Hepatocyte (in vitro differentiated cells): Measurements from ENCODE around the gene ZNHIT6. TPM values are rescaled to one million over a fixed set of nuclear protein-coding genes. Genes with fewer than 3 reads are reported as not detected.

Experiments
- DNase-seq: peaks from one replicate; pipeline ENCODE4 v3.0.0-alpha.2; 2016; ENCODE audit warnings: low spot score
- H2AFZ ChIP-seq: fragments of 200-600 bp; sonication (generic); 2 replicates; pipeline ENCODE4 v1.6.0; 2016; ENCODE audit warnings: antibody characterized with exemption, mild to moderate bottlenecking
- H3K27ac ChIP-seq: fragments of 200-600 bp; sonication (generic); 2 replicates; pipeline ENCODE4 v1.5.1; 2016; ENCODE audit warnings: mild to moderate bottlenecking
- H3K27me3 ChIP-seq: fragments of 200-600 bp; sonication (generic); 2 replicates; pipeline ENCODE4 v1.6.1; 2016
- H3K36me3 ChIP-seq: fragments of 200-600 bp; sonication (generic); replicated peaks from 2 replicates; pipeline ENCODE4 v1.5.1; 2016; ENCODE audit warnings: low read depth; ENCODE audit not compliant: insufficient read depth
- H3K4me1 ChIP-seq: fragments of 200-600 bp; sonication (generic); 2 replicates; pipeline ENCODE4 v1.5.1; 2016; ENCODE audit warnings: mild to moderate bottlenecking, moderate library complexity; ENCODE audit not compliant: insufficient read depth
- H3K4me2 ChIP-seq: fragments of 200-600 bp; sonication (generic); 2 replicates; pipeline ENCODE4 v1.6.0; 2016
- H3K4me3 ChIP-seq: fragments of 200-600 bp; sonication (generic); 2 replicates; pipeline ENCODE4 v1.5.1; 2016; ENCODE audit warnings: mild to moderate bottlenecking
- H3K79me2 ChIP-seq: fragments of 200-600 bp; sonication (generic); 2 replicates; pipeline ENCODE4 v1.6.0; 2017; ENCODE audit warnings: mild to moderate bottlenecking
- H3K9me2 ChIP-seq: fragments of 200-600 bp; sonication (generic); replicated peaks from 2 replicates; pipeline ENCODE4 v1.6.0; 2017; ENCODE audit warnings: mild to moderate bottlenecking; ENCODE audit not compliant: insufficient read depth
- H3K9me3 ChIP-seq: fragments of 200-600 bp; sonication (generic); 2 replicates; pipeline ENCODE4 v1.5.1; 2016; ENCODE audit warnings: low read depth, mild to moderate bottlenecking
- H4K20me1 ChIP-seq: fragments of 200-600 bp; sonication (generic); 2 replicates; pipeline ENCODE4 v1.6.0; 2016; ENCODE audit warnings: mild to moderate bottlenecking; ENCODE audit not compliant: insufficient read depth, poor library complexity, severe bottlenecking
- CTCF ChIP-seq: fragments of 200-600 bp; sonication (generic); IDR thresholded peaks from 2 replicates; pipeline ENCODE4 v1.5.1; 2016; ENCODE audit warnings: antibody characterized with exemption, mild to moderate bottlenecking; ENCODE audit not compliant: poor library complexity
- EZH2 ChIP-seq: fragments of 200-600 bp; sonication (generic); IDR thresholded peaks from 2 replicates; pipeline ENCODE4 v1.6.1; 2016; ENCODE audit warnings: antibody characterized with exemption, mild to moderate bottlenecking, borderline replicate concordance
- EZH2phosphoT487 ChIP-seq: fragments of 200-600 bp; sonication (generic); IDR thresholded peaks from one replicate; pipeline ENCODE4 v1.6.1; 2018; ENCODE audit warnings: antibody characterized with exemption, mild to moderate bottlenecking, low read depth, moderate library complexity; ENCODE audit not compliant: unreplicated experiment, severe bottlenecking
- WGBS: methylation state at CpG from one replicate; pipeline ENCODE4 v1.1.6; 2016; ENCODE audit warnings: low lambda C conversion rate; ENCODE audit errors: missing lambda C conversion rate; 5-methylcytosine and 5-hydroxymethylcytosine counted together
- polyA plus RNA-seq: library from polyadenylated mRNA; unstranded; fragments of >200 nt; fragmentation: Nextera tagmentation; extraction: Ambion mirVana; gene quantifications from 2 replicates; pipeline ENCODE4 v1.2.1, GENCODE V29; 2016
- total RNA-seq: library from RNA; depleted of rRNA; stranded (reverse); fragments of >200 nt; gene quantifications from 2 replicates; pipeline ENCODE4 v1.2.3, GENCODE V29; 2014

ZNHIT6 gene
- total and polyA plus RNA-seq, 2 experiments from 2014 or later, result 13.5 to 14.2 TPM

- no peak overlapping the region for H2AFZ ChIP-seq
- TF ChIP-seq CTCF (no peak), EZH2 (no peak), EZH2phosphoT487 (no peak)
- no peak overlapping the region for H3K4me3 ChIP-seq
- no peaks in the 10 kb centered on the region for H3K79me2 ChIP-seq
- H4K20me1 ChIP-seq, result no peaks in the 10 kb centered on the region
- no peak for DNase-seq
- 91% methylated on average over 1 of the region's 1 CpG for WGBS
- H3K9me3 ChIP-seq, result no peaks in the 10 kb centered on the region
- H3K27me3 ChIP-seq, result no peaks in the 10 kb centered on the region
- H3K4me2 ChIP-seq, result no peak overlapping the region
- H3K36me3 ChIP-seq, result no peaks in the 10 kb centered on the region
- H3K4me1 ChIP-seq, result no peaks in the 10 kb centered on the region
- H3K27ac ChIP-seq, result no peak overlapping the region
- H3K9me2 ChIP-seq, result no peaks in the 10 kb centered on the region
Observed at GRCh38 chr1:85638412-85638811, 69.8 kb downstream of the ZNHIT6 start.

GRCh38 chr1:85630493-85630892 is 77.7 kb downstream of the ZNHIT6 start:
- H3K36me3 ChIP-seq, result no peaks in the 10 kb centered on the region
- no peak overlapping the region for H3K27ac ChIP-seq
- TF ChIP-seq EZH2 (no peak), EZH2phosphoT487 (no peak), CTCF (no peak)
- no peak overlapping the region for H3K4me3 ChIP-seq
- no peak overlapping the region for H3K4me2 ChIP-seq
- no peak for DNase-seq
- H3K4me1 ChIP-seq, result peaks cover 22% of the 10 kb centered on the region
- H3K9me3 ChIP-seq, result no peaks in the 10 kb centered on the region
- H4K20me1 ChIP-seq, result no peaks in the 10 kb centered on the region
- no peaks in the 10 kb centered on the region for H3K27me3 ChIP-seq
- WGBS, result 98% methylated on average over 2 of the region's 2 CpGs
- no peaks in the 10 kb centered on the region for H3K79me2 ChIP-seq
- no peak overlapping the region for H2AFZ ChIP-seq
- H3K9me2 ChIP-seq, result no peaks in the 10 kb centered on the region

GRCh38 chr1:85629532-85629920 is 78.7 kb downstream of the ZNHIT6 start:
- TF ChIP-seq CTCF (no peak), EZH2 (no peak), EZH2phosphoT487 (no peak)
- no peaks in the 10 kb centered on the region for H3K27me3 ChIP-seq
- H2AFZ ChIP-seq, result no peak overlapping the region
- H3K27ac ChIP-seq, result peak overlapping the region; percentile 90
- no peak for DNase-seq
- H3K9me3 ChIP-seq, result no peaks in the 10 kb centered on the region
- no peaks in the 10 kb centered on the region for H3K9me2 ChIP-seq
- no peaks in the 10 kb centered on the region for H4K20me1 ChIP-seq
- peak overlapping the region; percentile 53 for H3K4me2 ChIP-seq
- H3K36me3 ChIP-seq, result no peaks in the 10 kb centered on the region
- no peak overlapping the region for H3K4me3 ChIP-seq
- H3K79me2 ChIP-seq, result no peaks in the 10 kb centered on the region
- 55% methylated on average over 2 of the region's 2 CpGs for WGBS
- H3K4me1 ChIP-seq, result peaks cover 22% of the 10 kb centered on the region
